Esophagus muscularis mucosa (tissue), 4 donors: ENCODE measurements around the gene COL5A2. TPM values are rescaled to one million over a fixed set of nuclear protein-coding genes. Genes with fewer than 3 reads are reported as not detected.

Source experiments
- DNase-seq: peaks from one replicate; pipeline ENCODE4 v3.0.0-alpha.2; 2017; ENCODE audit errors: extremely low spot score
- H3K27ac ChIP-seq, 4 donors: fragments of 200-600 bp; sonication (generic); replicated peaks in 1 of 4; 1 replicate in 3 of 4; 2 replicates in 1 of 4; pipeline ENCODE4 v1.5.1; 2016 to 2019; ENCODE audit warnings: mild to moderate bottlenecking in 1 of 4
- H3K27me3 ChIP-seq, 4 donors: fragments of 200-600 bp; sonication (generic); one replicate each; pipeline versions ENCODE4 v1.5.1 to v1.6.0; 2016 to 2019
- H3K36me3 ChIP-seq, 4 donors: fragments of 200-600 bp; sonication (generic); one replicate each; pipeline ENCODE4 v1.5.1; 2016 to 2019
- H3K4me1 ChIP-seq, 4 donors: fragments of 200-600 bp; sonication (generic); one replicate each; pipeline ENCODE4 v1.5.1; 2016 to 2019
- H3K4me3 ChIP-seq, 4 donors: fragments of 200-600 bp; sonication (generic); 1 replicate in 2 of 4; 2 replicates in 2 of 4; pipeline ENCODE4 v1.5.1; 2016 to 2019; ENCODE audit warnings: mild to moderate bottlenecking in 4 of 4, moderate library complexity in 1 of 4
- H3K9me3 ChIP-seq, 4 donors: fragments of 200-600 bp; sonication (generic); 1 replicate in 3 of 4; 2 replicates in 1 of 4; pipeline ENCODE4 v1.5.1; 2016 to 2019
- CTCF ChIP-seq, 3 experiments: fragments of 200-600 bp in 2 of 3; fragments of 450-650 bp in 1 of 3; sonication (generic) in 2 of 3; IDR thresholded peaks; one replicate each; pipeline ENCODE4 v1.5.1; 2017 to 2019; ENCODE audit warnings: antibody characterized with exemption in 3 of 3, mild to moderate bottlenecking in 2 of 3, moderate library complexity in 1 of 3
- EP300 ChIP-seq: sonication (generic); formaldehyde crosslinking; IDR thresholded peaks from one replicate; pipeline ENCODE4 v1.6.1; 2017; ENCODE audit warnings: antibody characterized with exemption
- POLR2A ChIP-seq: fragments of 450-650 bp; IDR thresholded peaks from one replicate; pipeline ENCODE4 v1.6.1; 2017; ENCODE audit warnings: antibody characterized with exemption, moderate library complexity, mild to moderate bottlenecking, low read depth
- POLR2AphosphoS5 ChIP-seq, 2 donors: sonication (generic); formaldehyde crosslinking; IDR thresholded peaks; one replicate each; pipeline ENCODE4 v1.6.1; 2017; ENCODE audit warnings: antibody characterized with exemption in 2 of 2
- WGBS: methylation state at CpG from one replicate; pipeline ENCODE4 v1.1.5; 2018; 5-methylcytosine and 5-hydroxymethylcytosine counted together
- intact Hi-C: fragments of 100-400 bp; cut with DNase I; formaldehyde crosslinking; loops from one replicate; pipeline ENCODE4 v1.15.1; 2023
- total RNA-seq, 4 donors: library from RNA; depleted of rRNA; stranded (reverse); fragments of >200 nt; gene quantifications; one replicate each; pipeline versions ENCODE4 v1.1.0 to v1.2.1, GENCODE V29; 2016

Gene COL5A2
- total RNA-seq, 4 donors from 2014 or later = 49.9 to 68.5 (median 59.0) TPM

DNA sequence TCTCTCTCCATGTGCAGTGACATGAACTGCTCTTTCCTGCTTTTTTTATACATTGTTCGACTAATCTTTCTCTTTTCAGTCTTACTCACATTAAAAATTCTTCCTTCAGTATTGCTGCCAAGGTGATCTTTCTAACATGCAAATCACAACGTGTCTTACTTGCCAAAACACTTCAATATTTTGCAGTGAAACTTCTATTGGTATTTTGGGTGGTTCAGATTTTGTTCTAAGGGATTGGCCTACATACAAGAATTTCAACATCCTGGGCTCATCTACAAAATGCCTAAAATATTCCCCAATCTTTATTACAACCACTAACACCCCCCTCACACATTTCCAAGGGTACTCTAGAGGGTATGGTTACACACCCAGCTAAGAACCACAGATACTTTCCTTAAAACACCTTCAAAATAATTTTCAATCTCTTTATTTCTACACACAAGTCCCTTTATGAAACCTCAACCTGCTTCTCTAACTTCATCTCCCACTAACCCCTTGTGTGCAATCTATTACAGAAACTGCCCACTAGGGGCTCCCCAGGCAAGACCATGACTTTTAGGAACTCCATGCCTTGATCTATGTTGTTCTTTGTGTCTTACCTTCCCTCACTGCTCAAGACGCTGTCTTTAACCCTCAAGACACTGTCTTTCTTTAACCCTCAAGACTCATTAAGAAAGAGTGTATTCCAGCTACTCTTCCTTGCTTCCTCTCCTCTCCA lies 154.5 kb downstream of the COL5A2 start:
- Histone ChIP-seq H3K36me3 (no peaks in the 10 kb centered on the region), H3K4me1 (peaks cover 0 to 18% (median 13%) of the 10 kb centered on the region in 4 donors), H3K9me3 (no peaks in the 10 kb centered on the region), H3K4me3 (no peak overlapping the region), H3K27me3 (no peaks in the 10 kb centered on the region), H3K27ac (peak overlapping the region; percentile 9 to 48 (median 34))
- 43% methylated on average over 3 of the region's 3 CpGs for WGBS
- DNase-seq = no peak
- TF ChIP-seq EP300 (no peak), POLR2AphosphoS5 (IDR thresholded peaks at IDR 0.05) (no peak), CTCF (IDR thresholded peaks at IDR 0.05) (peak in 1 of 3 experiments; percentile 29)
- intact Hi-C loops = no loop called here

DNA sequence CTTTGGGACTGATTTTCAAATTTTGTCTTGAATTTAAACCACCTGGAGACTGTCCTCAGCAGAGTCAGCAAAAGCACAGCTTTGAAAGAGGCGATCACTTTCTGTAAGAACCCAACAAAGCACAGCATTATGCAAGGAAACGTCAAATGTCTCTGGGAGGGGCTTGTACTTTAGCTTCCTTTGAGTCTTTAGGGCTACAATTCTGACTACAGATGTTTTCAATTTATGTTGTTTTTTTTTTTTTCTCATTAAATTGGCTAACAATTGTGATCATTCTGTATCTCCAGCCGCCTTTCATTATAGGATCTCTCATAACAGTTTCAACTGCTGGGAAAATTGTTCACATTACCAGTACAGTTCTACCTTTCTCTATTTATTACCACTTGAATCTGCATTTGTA lies 157.1 kb downstream of the COL5A2 start:
- WGBS = 60% methylated on average over 3 of the region's 3 CpGs
- no peak for DNase-seq
- no peaks in the 10 kb centered on the region for H3K9me3 ChIP-seq
- TF ChIP-seq POLR2A (no peak), POLR2AphosphoS5 (IDR thresholded peaks at IDR 0.05) (no peak), EP300 (no peak), CTCF (IDR thresholded peaks at IDR 0.05) (no peak)
- no peaks in the 10 kb centered on the region for H3K36me3 ChIP-seq
- intact Hi-C loops = no loop called here
- peaks cover 0 to 18% (median 13%) of the 10 kb centered on the region in 4 donors for H3K4me1 ChIP-seq
- H3K4me3 ChIP-seq = no peak overlapping the region
- no peaks in the 10 kb centered on the region for H3K27me3 ChIP-seq
- peak overlapping the region; percentile 48 to 68 (median 60) for H3K27ac ChIP-seq

DNA sequence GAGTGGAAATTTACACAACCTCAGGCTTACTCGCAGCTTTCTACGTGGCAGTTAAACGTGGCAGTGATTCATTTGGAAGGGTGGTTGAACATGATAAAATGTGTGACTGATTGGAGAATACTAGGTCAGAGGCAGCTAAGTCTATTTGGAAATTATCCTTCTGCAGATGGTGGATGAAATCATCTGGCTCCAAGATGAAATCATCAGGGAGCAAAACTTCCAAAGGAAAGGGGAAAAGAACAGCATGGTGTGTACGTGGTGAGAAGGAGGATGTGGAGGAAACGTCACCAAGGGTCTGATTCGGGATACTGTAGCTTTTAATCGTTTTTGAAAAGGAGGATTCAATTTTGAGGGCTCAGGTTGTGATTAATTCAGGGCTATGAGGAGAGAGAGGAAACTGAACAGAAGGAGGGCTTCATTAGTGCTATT lies 157.5 kb downstream of the COL5A2 start:
- 63% methylated on average over 7 of the region's 7 CpGs for WGBS
- H3K4me1 ChIP-seq = peaks cover 0 to 18% (median 13%) of the 10 kb centered on the region in 4 donors

DNA sequence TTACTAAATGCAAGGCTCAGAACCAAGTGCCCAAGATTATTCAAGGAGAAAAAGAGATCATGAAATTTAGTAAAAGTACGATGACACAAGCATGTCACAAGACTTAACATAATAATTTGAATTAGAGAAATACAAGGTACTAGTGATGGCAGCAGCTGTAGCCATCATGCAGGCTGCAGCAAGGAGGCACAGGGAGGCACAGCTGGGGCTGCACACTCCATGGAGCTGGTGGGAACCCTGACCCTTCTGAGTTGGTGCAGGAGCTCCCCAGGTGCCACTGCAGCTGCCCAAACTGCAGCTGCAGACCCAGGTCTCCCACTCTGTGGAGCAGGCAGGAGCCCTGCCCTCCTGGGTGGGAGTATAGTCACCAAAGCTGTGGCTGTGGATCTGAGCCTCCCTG lies 159.4 kb downstream of the COL5A2 start:
- H3K4me3 ChIP-seq = no peak overlapping the region
- no peaks in the 10 kb centered on the region for H3K9me3 ChIP-seq
- H3K36me3 ChIP-seq = no peaks in the 10 kb centered on the region
- peak overlapping the region in 1 of 4 donors; percentile 57 for H3K27ac ChIP-seq
- TF ChIP-seq POLR2A = no peak
- no peak for TF ChIP-seq POLR2AphosphoS5 (IDR thresholded peaks at IDR 0.05)
- TF ChIP-seq CTCF (IDR thresholded peaks at IDR 0.05) = no peak
- TF ChIP-seq EP300 = no peak
- WGBS = 80% methylated on average over 1 of the region's 1 CpG
- no peak for DNase-seq
- H3K4me1 ChIP-seq = peaks cover 0 to 18% (median 13%) of the 10 kb centered on the region in 4 donors
- no peaks in the 10 kb centered on the region for H3K27me3 ChIP-seq
- intact Hi-C loops = no loop called here

More for the DNA sequence above, 157.5 kb downstream of the COL5A2 start:
- intact Hi-C loops = no loop called here
- DNase-seq = no peak
- Histone ChIP-seq H3K9me3 (no peaks in the 10 kb centered on the region), H3K27me3 (no peaks in the 10 kb centered on the region), H3K36me3 (no peaks in the 10 kb centered on the region), H3K4me3 (no peak overlapping the region), H3K27ac (peak overlapping the region; percentile 48 to 68 (median 60))
- TF ChIP-seq CTCF (IDR thresholded peaks at IDR 0.05) (no peak), POLR2AphosphoS5 (IDR thresholded peaks at IDR 0.05) (peak; percentile 1 to 41)

DNA sequence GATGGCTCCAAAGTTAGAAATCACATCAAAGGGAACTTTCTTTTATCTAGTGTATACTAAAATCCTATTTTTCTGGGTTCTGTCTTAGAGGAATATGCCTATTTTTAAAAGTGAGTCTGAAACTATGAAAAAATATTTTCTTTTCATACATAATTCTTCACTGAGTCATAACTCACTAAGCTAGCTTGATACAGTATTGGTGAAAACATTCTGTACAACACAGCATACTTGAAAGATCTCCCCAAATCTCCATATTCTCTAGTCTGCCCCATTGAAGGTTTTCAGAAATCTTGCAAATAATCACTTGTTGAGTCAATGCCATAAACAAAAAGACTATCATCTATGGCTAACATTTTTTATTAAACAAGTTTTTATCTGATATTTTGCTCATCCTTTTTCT lies 160.9 kb downstream of the COL5A2 start:
- Histone ChIP-seq H3K4me1 (peaks cover 0 to 27% (median 21%) of the 10 kb centered on the region in 4 donors), H3K27me3 (no peaks in the 10 kb centered on the region), H3K27ac (no peak overlapping the region), H3K36me3 (no peaks in the 10 kb centered on the region), H3K9me3 (no peaks in the 10 kb centered on the region), H3K4me3 (no peak overlapping the region)
- DNase-seq = no peak
- intact Hi-C loops = no loop called here
- TF ChIP-seq POLR2AphosphoS5 (IDR thresholded peaks at IDR 0.05) = no peak
- no peak for TF ChIP-seq EP300
